Naive B cell (primary cell): ENCODE results near the gene SEPTIN2. TPM values are rescaled to one million over a fixed set of nuclear protein-coding genes. Genes with fewer than 3 reads are reported as not detected.
"Not testable (repeated sequence)": the region's sequence is repeated elsewhere in the genome, so short reads cannot be mapped to it uniquely, and the experiment has no call there.

ENCODE experiments used
- ATAC-seq, 2 donors: fragments of 150-1000 bp; cut with Tn5 transposase; 2 replicates each; pipeline ENCODE4 v1.10.0; 2021; ENCODE audit warnings: low read depth in 2 of 2, mild to moderate bottlenecking in 2 of 2, moderate library complexity in 2 of 2
- DNase-seq: peaks from one replicate; pipeline ENCODE4 v3.0.0; 2022
- H3K27ac Mint-ChIP-seq, 6 donors: one replicate each; pipeline ENCODE4 v1.8.0; 2020 to 2022; ENCODE audit warnings: mild to moderate bottlenecking in 6 of 6, mixed read lengths in 6 of 6, moderate library complexity in 5 of 6, inconsistent platforms in 2 of 6
- H3K27me3 Mint-ChIP-seq, 3 donors: one replicate each; pipeline ENCODE4 v1.8.0; 2021 to 2022; ENCODE audit warnings: mixed read lengths in 3 of 3, mild to moderate bottlenecking in 1 of 3
- H3K36me3 Mint-ChIP-seq, 2 donors: one replicate each; pipeline ENCODE4 v1.8.0; 2020 to 2022; ENCODE audit warnings: mixed read lengths in 2 of 2, inconsistent platforms in 1 of 2, mild to moderate bottlenecking in 1 of 2
- H3K4me1 Mint-ChIP-seq, 3 donors: one replicate each; pipeline ENCODE4 v1.8.0; 2020 to 2022; ENCODE audit warnings: mixed read lengths in 3 of 3, inconsistent platforms in 1 of 3, mild to moderate bottlenecking in 1 of 3, moderate library complexity in 1 of 3
- H3K4me3 Mint-ChIP-seq, 8 donors: one replicate each; pipeline ENCODE4 v1.8.0; 2020 to 2022; ENCODE audit warnings: mild to moderate bottlenecking in 8 of 8, mixed read lengths in 8 of 8, moderate library complexity in 8 of 8, inconsistent platforms in 2 of 8
- H3K9me3 Mint-ChIP-seq, 7 donors: one replicate each; pipeline ENCODE4 v1.8.0; 2020 to 2022; ENCODE audit warnings: mixed read lengths in 7 of 7, mild to moderate bottlenecking in 5 of 7, inconsistent platforms in 2 of 7, moderate library complexity in 1 of 7
- polyA plus RNA-seq, 6 donors: library from polyadenylated mRNA; unstranded; fragments of 300-500 nt; fragmentation: Illumina TruSeq; gene quantifications; one replicate each; pipeline ENCODE4 v1.2.3, GENCODE V29; 2021; ENCODE audit warnings: low read depth in 6 of 6

SEPTIN2 gene
- polyA plus RNA-seq, 6 donors from 2014 or later, result 91.6 to 177 (median 125) TPM

- H3K36me3 Mint-ChIP-seq, result no peaks in the 10 kb centered on the region
Observed at GRCh38 chr2:241373446-241373845, 57.7 kb downstream of the SEPTIN2 start.

DNA sequence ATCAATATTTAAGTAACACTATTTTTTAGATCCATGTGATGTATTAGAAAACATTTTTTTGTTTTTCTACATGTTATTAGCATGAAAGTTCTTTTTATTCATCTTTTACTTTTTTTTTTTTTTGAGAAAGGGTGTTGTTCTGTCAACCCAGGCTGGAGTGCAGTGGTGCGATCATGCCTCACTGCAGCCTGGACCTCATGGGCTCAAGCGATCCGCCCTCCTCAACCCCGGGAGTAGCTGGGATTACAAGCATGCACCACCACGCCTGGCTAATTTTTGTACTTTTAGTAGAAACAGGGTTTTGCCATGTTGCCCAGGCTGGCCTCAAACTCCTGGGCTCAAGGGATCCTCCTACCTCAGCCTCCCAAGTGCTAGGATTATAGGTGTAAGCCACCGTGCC lies 58.2 kb downstream of the SEPTIN2 start:
- peak overlapping the region in 4 of 8 donors; percentile 40 to 85 (median 70) for H3K4me3 Mint-ChIP-seq
- not testable (repeated sequence) for H3K9me3 Mint-ChIP-seq, H3K27me3 Mint-ChIP-seq, H3K36me3 Mint-ChIP-seq, DNase-seq
- peaks cover 23 to 46% (median 43%) of the 10 kb centered on the region in 3 donors for H3K4me1 Mint-ChIP-seq
- peak; percentile 20 to 38 for ATAC-seq
- peak overlapping the region in 3 of 6 donors; percentile 71 to 94 (median 73) for H3K27ac Mint-ChIP-seq

More at GRCh38 chr2:241373446-241373845, 57.7 kb downstream of the SEPTIN2 start:
- Mint-ChIP-seq H3K27ac (peak overlapping the region in 3 of 6 donors; percentile 64 to 77 (median 73)), H3K4me3 (peak overlapping the region in 3 of 8 donors; percentile 26 to 63 (median 56)), H3K4me1 (peaks cover 25 to 42% (median 40%) of the 10 kb centered on the region in 3 donors), H3K9me3 (no peaks in the 10 kb centered on the region), H3K27me3 (no peaks in the 10 kb centered on the region)
- DNase-seq, result no peak
- ATAC-seq, result no peak

DNA sequence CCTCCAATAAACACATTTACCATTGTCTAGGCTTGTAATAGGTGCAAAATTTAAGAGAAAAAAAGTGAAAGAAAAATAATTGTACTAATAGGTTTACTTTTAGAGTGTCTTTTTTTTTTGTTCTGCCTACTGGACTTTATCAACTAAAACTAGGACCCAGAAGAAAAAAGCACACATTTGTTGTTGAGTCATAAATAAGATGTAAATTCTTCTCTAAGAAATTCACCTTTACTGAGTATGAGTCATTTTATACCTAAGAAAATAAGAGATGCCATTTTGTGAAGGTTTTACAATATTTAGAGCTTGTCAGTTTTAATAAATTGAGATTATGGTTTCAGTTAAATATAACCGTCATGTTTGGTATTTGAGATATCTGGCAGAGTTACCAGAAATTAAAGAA lies 59.6 kb downstream of the SEPTIN2 start:
- Mint-ChIP-seq H3K36me3 (no peaks in the 10 kb centered on the region), H3K4me1 (peaks cover 20 to 50% (median 38%) of the 10 kb centered on the region in 3 donors), H3K27me3 (no peaks in the 10 kb centered on the region), H3K9me3 (no peaks in the 10 kb centered on the region), H3K27ac (peak overlapping the region in 4 of 6 donors; percentile 59 to 94 (median 70)), H3K4me3 (peak overlapping the region in 2 of 8 donors; percentile 12 to 22)
- ATAC-seq (no peak), DNase-seq (no peak)

DNA sequence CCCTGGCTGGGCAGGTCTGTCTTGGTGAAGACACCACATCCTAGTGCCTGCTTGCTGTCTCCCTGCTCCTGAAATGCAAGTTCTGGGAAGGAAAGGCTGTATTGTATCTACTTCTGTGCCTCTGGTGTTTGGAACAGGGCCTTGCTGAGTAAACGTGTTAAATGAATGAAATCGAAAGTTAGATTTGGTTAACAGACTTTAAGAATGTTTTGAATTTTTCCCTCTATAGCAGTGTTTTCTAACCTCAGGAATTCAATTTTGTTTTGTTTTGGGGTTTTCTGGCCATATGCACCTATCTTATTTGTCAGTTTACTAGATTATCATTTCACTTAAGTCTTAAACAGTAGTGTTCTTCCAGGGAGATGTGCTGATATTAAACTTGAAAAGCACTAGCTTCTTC lies 61.1 kb downstream of the SEPTIN2 start:
- Mint-ChIP-seq H3K4me3 (peak overlapping the region in 1 of 8 donors; percentile 52), H3K9me3 (no peaks in the 10 kb centered on the region), H3K4me1 (peaks cover 19 to 55% (median 41%) of the 10 kb centered on the region in 3 donors), H3K27me3 (no peaks in the 10 kb centered on the region), H3K36me3 (peaks cover 0 to 8% of the 10 kb centered on the region in 2 donors), H3K27ac (no peak overlapping the region)
- no peak for DNase-seq
- ATAC-seq, result no peak

- peaks cover 14 to 15% of the 10 kb centered on the region in 2 donors for H3K36me3 Mint-ChIP-seq
- ATAC-seq (no peak), DNase-seq (no peak)
- no peaks in the 10 kb centered on the region for H3K9me3 Mint-ChIP-seq
- H3K4me3 Mint-ChIP-seq, result no peak overlapping the region
- peaks cover 26 to 42% (median 39%) of the 10 kb centered on the region in 3 donors for H3K4me1 Mint-ChIP-seq
- H3K27me3 Mint-ChIP-seq, result no peaks in the 10 kb centered on the region
- no peak overlapping the region for H3K27ac Mint-ChIP-seq
Observed at GRCh38 chr2:241378816-241379215, 63.1 kb downstream of the SEPTIN2 start.

DNA sequence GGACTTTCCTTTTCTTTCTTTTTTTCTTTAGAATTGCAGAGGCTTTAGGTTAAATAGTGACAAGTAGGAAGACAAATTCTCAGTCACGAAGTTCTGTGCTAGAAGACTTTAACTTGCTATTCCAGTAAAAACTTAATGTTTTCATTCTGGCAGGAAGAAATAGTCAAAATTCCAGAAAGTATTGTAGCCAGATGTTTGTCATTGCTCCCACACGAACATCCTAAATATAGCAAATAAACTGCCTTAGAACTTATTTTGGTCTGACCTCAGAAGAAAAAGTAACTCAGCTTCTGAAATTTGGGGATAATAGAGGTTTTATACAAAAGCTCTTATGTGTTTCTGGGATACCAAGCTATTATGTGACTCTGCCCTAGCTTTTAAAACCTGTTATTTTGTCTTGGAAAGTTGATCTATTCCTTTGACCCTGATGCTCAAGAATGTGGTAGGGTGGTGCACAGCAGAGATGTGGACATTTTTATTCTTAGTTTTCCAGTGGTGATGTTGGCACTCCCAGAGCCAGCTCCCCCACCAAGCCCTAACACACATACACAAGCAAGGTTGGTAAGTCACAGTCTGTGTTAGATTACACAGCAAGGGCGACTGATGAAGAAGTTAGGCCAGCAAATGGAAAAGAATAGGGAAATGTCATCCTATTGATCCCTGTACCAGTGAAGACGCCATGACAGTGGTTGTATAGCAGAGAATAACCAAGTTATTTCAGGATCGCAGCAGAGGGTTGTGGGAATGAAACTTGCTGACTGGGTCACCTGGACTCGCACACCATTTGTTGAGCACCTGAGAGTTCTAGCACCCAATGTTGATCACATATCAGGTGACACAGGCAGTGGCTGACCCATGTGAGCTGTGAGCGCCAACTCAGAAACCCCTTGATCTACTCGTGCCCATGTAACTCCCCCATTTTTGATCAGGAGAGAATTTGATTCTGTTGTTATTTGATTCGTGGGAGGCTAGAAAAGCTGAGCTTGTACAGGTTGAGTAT lies 64.1 kb downstream of the SEPTIN2 start:
- no peaks in the 10 kb centered on the region for H3K27me3 Mint-ChIP-seq
- ATAC-seq (no peak), DNase-seq (no peak)
- peaks cover 14 to 15% of the 10 kb centered on the region in 2 donors for H3K36me3 Mint-ChIP-seq
- H3K4me1 Mint-ChIP-seq, result peaks cover 20 to 32% (median 32%) of the 10 kb centered on the region in 3 donors
- H3K4me3 Mint-ChIP-seq, result no peak overlapping the region
- peak overlapping the region in 1 of 6 donors; percentile 68 for H3K27ac Mint-ChIP-seq
- H3K9me3 Mint-ChIP-seq, result no peaks in the 10 kb centered on the region

DNA sequence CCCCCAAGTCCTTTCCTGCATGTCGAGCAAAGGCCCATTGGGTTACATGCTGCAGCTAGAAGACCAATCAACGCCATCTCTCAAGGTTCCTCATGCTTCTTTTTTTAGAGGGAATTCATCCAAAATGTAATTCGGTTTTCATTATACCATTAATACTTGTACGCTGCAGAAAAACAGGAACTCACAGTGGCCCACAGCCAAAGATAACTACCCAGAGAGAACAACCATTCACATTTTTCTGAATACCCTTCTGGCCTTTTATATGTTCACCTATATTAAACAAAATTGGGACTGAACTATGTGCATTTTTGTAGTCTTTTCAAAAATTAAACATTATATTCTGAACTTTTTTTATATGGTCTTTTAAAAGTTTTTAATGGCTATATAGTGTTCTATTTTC lies 66.1 kb downstream of the SEPTIN2 start:
- ATAC-seq (no peak), DNase-seq (no peak)
- H3K36me3 Mint-ChIP-seq, result peaks cover 14 to 16% of the 10 kb centered on the region in 2 donors
- H3K4me1 Mint-ChIP-seq, result peaks cover 21 to 27% (median 22%) of the 10 kb centered on the region in 3 donors
- H3K9me3 Mint-ChIP-seq, result no peaks in the 10 kb centered on the region
- H3K4me3 Mint-ChIP-seq, result no peak overlapping the region
- H3K27me3 Mint-ChIP-seq, result no peaks in the 10 kb centered on the region
- peak overlapping the region in 3 of 6 donors; percentile 3 to 16 (median 10) for H3K27ac Mint-ChIP-seq

DNA sequence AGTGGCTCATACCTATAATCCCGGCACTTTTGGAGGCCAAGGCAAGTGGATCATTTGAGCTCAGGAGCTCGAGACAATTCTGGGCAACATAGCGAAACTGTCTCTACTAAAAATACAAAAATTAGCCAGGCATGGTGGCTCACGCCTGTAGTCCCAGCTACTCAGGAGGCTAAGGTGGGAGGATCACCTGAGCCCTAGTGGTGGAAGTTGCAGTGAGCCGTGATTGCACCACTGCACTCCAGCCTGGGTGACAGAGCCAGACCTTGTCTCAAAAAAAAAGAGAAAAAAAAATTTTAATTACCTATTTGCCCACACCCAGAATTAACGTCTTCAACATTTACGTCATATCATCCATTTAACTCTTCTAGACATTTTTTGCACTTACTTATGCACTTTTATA lies 69.7 kb downstream of the SEPTIN2 start:
- not testable (repeated sequence) for H3K27me3 Mint-ChIP-seq, DNase-seq, ATAC-seq, H3K9me3 Mint-ChIP-seq
- Mint-ChIP-seq H3K4me3 (peak overlapping the region in 1 of 8 donors; percentile 9), H3K36me3 (peaks cover 14 to 26% of the 10 kb centered on the region in 2 donors), H3K4me1 (peaks cover 30 to 35% (median 33%) of the 10 kb centered on the region in 3 donors), H3K27ac (peak overlapping the region in 1 of 6 donors; percentile 41)

- DNase-seq (no peak), ATAC-seq (no peak)
- Mint-ChIP-seq H3K4me3 (no peak overlapping the region), H3K36me3 (peaks cover 14 to 18% of the 10 kb centered on the region in 2 donors), H3K9me3 (no peaks in the 10 kb centered on the region), H3K4me1 (peaks cover 36 to 39% (median 38%) of the 10 kb centered on the region in 3 donors), H3K27me3 (no peaks in the 10 kb centered on the region), H3K27ac (peak overlapping the region in 1 of 6 donors; percentile 70)
Observed at GRCh38 chr2:241386519-241386918, 70.8 kb downstream of the SEPTIN2 start.

DNA sequence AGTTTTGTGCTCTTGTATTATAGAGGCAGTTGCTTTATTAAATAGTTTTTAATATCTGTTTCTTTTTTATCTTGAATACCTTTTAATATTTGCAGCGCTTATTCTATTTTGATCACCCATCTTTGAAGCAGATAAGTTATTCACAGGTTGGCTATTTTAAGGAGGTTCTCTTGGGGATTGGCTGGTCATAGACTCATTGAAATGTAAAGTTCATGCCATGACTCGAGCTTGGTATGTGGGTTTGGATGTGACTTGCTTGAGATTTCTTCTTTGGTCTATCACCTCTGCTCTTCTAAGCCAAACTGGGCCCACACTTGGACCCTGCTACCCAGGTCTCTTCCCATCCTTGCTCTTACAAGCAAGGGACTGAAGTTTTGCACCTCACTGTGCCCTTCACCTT lies 74.0 kb downstream of the SEPTIN2 start:
- no peak for DNase-seq

GRCh38 chr2:241390301-241391206 lies 74.8 kb downstream of the SEPTIN2 start:
- Mint-ChIP-seq H3K4me1 (peaks cover 38 to 57% (median 42%) of the 10 kb centered on the region in 3 donors), H3K27me3 (no peaks in the 10 kb centered on the region), H3K36me3 (peaks cover 0 to 14% of the 10 kb centered on the region in 2 donors), H3K27ac (peak overlapping the region in 4 of 6 donors; percentile 33 to 58 (median 43)), H3K9me3 (no peaks in the 10 kb centered on the region), H3K4me3 (peak overlapping the region in 3 of 8 donors; percentile 13 to 44 (median 41))
- ATAC-seq (peak in 1 of 2 donors; percentile 27), DNase-seq (no peak)

More for the DNA sequence above, 74.0 kb downstream of the SEPTIN2 start:
- H3K36me3 Mint-ChIP-seq, result peaks cover 0 to 12% of the 10 kb centered on the region in 2 donors
- peak overlapping the region in 3 of 6 donors; percentile 13 to 66 (median 39) for H3K27ac Mint-ChIP-seq
- H3K4me3 Mint-ChIP-seq, result peak overlapping the region in 2 of 8 donors; percentile 33 to 75
- H3K4me1 Mint-ChIP-seq, result peaks cover 39 to 53% (median 42%) of the 10 kb centered on the region in 3 donors
- H3K27me3 Mint-ChIP-seq, result no peaks in the 10 kb centered on the region
- no peak for ATAC-seq
- H3K9me3 Mint-ChIP-seq, result no peaks in the 10 kb centered on the region

DNA sequence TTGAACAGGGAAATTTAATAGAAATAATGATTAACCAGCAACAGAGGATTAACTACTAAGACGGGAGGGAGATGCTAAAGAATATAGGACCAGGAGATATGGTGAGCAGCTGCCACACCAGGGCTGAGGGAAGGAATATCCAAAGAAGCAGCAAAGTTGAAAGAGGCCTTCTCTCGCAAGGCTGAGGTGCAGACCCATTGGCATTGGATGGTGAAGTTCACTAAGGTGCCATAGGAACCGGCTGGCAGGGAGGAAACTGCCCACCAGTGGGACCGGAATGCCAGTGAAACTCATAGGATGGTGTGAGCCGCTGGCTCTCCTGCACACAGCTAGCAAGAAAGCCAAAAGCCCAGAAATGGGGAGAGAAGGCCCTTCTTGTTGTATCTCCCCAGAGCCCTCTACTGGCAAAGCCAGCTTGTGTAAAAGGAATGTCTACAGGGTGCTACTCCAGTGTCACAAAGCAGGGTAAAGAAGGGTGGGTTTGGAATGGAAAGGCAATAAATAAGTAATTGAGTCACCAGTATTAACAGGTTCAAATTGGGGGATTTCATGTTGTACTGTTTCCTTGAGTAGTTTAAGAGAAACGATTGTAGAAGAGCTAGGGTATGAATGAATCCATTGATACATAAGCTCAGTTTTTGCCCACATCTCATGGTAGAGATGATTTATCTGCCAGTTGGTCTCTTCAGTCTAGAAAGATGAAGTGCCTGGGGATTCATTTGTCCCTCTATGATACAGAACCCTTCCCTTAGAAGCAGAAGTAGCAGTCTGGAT lies 76.4 kb downstream of the SEPTIN2 start:
- DNase-seq (no peak), ATAC-seq (peak in 1 of 2 donors; percentile 31)
- peaks cover 0 to 13% of the 10 kb centered on the region in 2 donors for H3K36me3 Mint-ChIP-seq
- peaks cover 35 to 55% (median 42%) of the 10 kb centered on the region in 3 donors for H3K4me1 Mint-ChIP-seq
- H3K9me3 Mint-ChIP-seq, result no peaks in the 10 kb centered on the region
- H3K27me3 Mint-ChIP-seq, result no peaks in the 10 kb centered on the region
- H3K4me3 Mint-ChIP-seq, result peak overlapping the region in 3 of 8 donors; percentile 4 to 61 (median 59)
- H3K27ac Mint-ChIP-seq, result peak overlapping the region; percentile 24 to 88 (median 66)
